Activated T-cell treated with anti-CD3 and anti-CD28 coated beads, Interleukin-2, amount 50 U/mL, for 48 hours (primary cell): ENCODE data around the gene SGPP1.
"Not testable (repeated sequence)": the region's sequence is repeated elsewhere in the genome, so short reads cannot be mapped to it uniquely, and the experiment has no call there.

Experiments used
- DNase-seq, 2 experiments: peaks; one replicate each; pipeline ENCODE4 v3.0.0-alpha.2; 2020

SGPP1 gene

GRCh38 chr14:63727736-63728728 lies at the start of gene SGPP1:
Gene SGPP1 (minus strand): TSS chr14:63728065. CDS start chr14:63727944, 121 bp downstream.
- DNase-seq, result peak; percentile 86 to 88

- no peak for DNase-seq
Observed at GRCh38 chr14:63777024-63777423, 49.2 kb upstream of the SGPP1 start.

- no peak for DNase-seq
Observed at GRCh38 chr14:63773504-63773903, 45.6 kb upstream of the SGPP1 start.

GRCh38 chr14:63770187-63770807 lies 42.4 kb upstream of the SGPP1 start:
- peak; percentile 29 to 38 for DNase-seq

- no peak for DNase-seq
Observed at GRCh38 chr14:63766611-63767010, 38.7 kb upstream of the SGPP1 start.

GRCh38 chr14:63764620-63765139 lies 36.8 kb upstream of the SGPP1 start:
- no peak for DNase-seq

- no peak for DNase-seq
Observed at GRCh38 chr14:63764103-63764502, 36.2 kb upstream of the SGPP1 start.

- DNase-seq, result no peak
Observed at GRCh38 chr14:63761351-63762117, 33.7 kb upstream of the SGPP1 start.

GRCh38 chr14:63760014-63760413 lies 32.1 kb upstream of the SGPP1 start:
- no peak for DNase-seq

GRCh38 chr14:63759456-63759855 lies 31.6 kb upstream of the SGPP1 start:
- DNase-seq, result no peak

- no peak for DNase-seq
Observed at GRCh38 chr14:63757211-63757610, 29.3 kb upstream of the SGPP1 start.

- DNase-seq, result no peak
Observed at GRCh38 chr14:63752449-63753169, 24.7 kb upstream of the SGPP1 start.

- not testable (repeated sequence) for DNase-seq
Observed at GRCh38 chr14:63751076-63751475, 23.2 kb upstream of the SGPP1 start.

- DNase-seq, result no peak
Observed at GRCh38 chr14:63747846-63748245, 20.0 kb upstream of the SGPP1 start.

GRCh38 chr14:63745858-63746425 lies 18.1 kb upstream of the SGPP1 start:
- DNase-seq, result no peak

GRCh38 chr14:63745272-63745671 lies 17.4 kb upstream of the SGPP1 start:
- no peak for DNase-seq

GRCh38 chr14:63737582-63738006 lies 9.7 kb upstream of the SGPP1 start:
- DNase-seq, result no peak

GRCh38 chr14:63735720-63736119 lies 7.9 kb upstream of the SGPP1 start:
- DNase-seq, result no peak

GRCh38 chr14:63730659-63731058 lies 2.8 kb upstream of the SGPP1 start:
- no peak for DNase-seq

- DNase-seq, result peak in 1 of 2 experiments; percentile 38
Observed at GRCh38 chr14:63727231-63727735, 582 bp downstream of the SGPP1 start.

GRCh38 chr14:63726499-63726898 lies 1.4 kb downstream of the SGPP1 start:
- DNase-seq, result no peak
